ENCODE data around the gene MNAT1. TPM values are rescaled to one million over a fixed set of nuclear protein-coding genes. Genes with fewer than 3 reads are reported as not detected.

The MNAT1 gene
- total RNA-seq, 1 donor from 2014 or later: 25.5 TPM

DNA sequence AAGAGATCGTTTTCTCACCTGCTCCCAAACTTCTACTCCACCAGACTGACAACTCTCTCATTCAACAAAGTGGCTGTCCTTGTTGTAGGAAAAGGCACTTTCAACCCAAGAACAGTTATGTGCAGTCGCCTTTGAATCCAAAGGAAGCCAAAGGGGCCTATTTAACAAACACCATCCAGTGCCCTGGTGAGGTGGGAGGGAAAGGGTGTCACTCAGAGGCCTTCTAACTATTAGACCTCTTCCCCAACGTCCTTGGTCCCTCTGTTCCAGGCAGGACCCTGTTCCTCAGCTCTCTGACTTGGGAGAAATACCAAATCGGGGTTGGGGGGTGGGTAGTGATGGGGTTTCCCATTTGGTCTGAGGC, 13.6 kb upstream of the MNAT1 start:
- DNase-seq: no peak
- peaks cover 16% of the 10 kb centered on the region for H3K4me1 ChIP-seq
- H3K27me3 ChIP-seq: peaks cover 26% of the 10 kb centered on the region
- H3K36me3 ChIP-seq: no peaks in the 10 kb centered on the region
- no peaks in the 10 kb centered on the region for H3K9me3 ChIP-seq
- TF ChIP-seq CTCF (IDR thresholded peaks at IDR 0.05): no peak
- no peak overlapping the region for H3K4me3 ChIP-seq
- H3K27ac ChIP-seq: no peak overlapping the region
- ATAC-seq: no peak
- intact Hi-C loops (cut with DNase I): no loop called here

- no peak overlapping the region for H3K27ac ChIP-seq
- peak; percentile 25 for TF ChIP-seq CTCF (IDR thresholded peaks at IDR 0.05)
- peak overlapping the region; percentile 68 for H3K4me3 ChIP-seq
- ATAC-seq: peak; percentile 57
- H3K4me1 ChIP-seq: peaks cover 16% of the 10 kb centered on the region
- H3K9me3 ChIP-seq: no peaks in the 10 kb centered on the region
- DNase-seq: peak; percentile 76
- intact Hi-C loops (cut with DNase I): no loop called here
- H3K27me3 ChIP-seq: peaks cover 31% of the 10 kb centered on the region
- no peaks in the 10 kb centered on the region for H3K36me3 ChIP-seq
Observed at GRCh38 chr14:60721326-60722106, 13.0 kb upstream of the MNAT1 start.

DNA sequence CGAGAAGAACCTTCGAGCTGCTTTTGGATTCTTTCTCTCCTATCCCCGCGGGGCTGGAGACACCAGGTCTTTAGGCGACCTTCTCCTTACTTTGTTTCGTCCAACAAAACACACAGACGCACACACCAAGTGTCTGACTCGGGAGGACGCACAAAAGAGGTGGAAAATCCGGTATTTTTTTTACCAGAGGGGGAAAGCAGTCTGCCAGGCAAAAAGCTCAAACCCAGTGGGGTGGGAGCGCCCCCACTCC, 12.5 kb upstream of the MNAT1 start:
- H3K4me3 ChIP-seq: peak overlapping the region; percentile 68
- ATAC-seq (no peak), DNase-seq (no peak)
- peaks cover 36% of the 10 kb centered on the region for H3K27me3 ChIP-seq
- intact Hi-C loops (cut with DNase I): no loop called here
- no peak overlapping the region for H3K27ac ChIP-seq
- H3K4me1 ChIP-seq: peaks cover 16% of the 10 kb centered on the region
- no peak for TF ChIP-seq CTCF (IDR thresholded peaks at IDR 0.05)
- no peaks in the 10 kb centered on the region for H3K36me3 ChIP-seq
- no peaks in the 10 kb centered on the region for H3K9me3 ChIP-seq

DNA sequence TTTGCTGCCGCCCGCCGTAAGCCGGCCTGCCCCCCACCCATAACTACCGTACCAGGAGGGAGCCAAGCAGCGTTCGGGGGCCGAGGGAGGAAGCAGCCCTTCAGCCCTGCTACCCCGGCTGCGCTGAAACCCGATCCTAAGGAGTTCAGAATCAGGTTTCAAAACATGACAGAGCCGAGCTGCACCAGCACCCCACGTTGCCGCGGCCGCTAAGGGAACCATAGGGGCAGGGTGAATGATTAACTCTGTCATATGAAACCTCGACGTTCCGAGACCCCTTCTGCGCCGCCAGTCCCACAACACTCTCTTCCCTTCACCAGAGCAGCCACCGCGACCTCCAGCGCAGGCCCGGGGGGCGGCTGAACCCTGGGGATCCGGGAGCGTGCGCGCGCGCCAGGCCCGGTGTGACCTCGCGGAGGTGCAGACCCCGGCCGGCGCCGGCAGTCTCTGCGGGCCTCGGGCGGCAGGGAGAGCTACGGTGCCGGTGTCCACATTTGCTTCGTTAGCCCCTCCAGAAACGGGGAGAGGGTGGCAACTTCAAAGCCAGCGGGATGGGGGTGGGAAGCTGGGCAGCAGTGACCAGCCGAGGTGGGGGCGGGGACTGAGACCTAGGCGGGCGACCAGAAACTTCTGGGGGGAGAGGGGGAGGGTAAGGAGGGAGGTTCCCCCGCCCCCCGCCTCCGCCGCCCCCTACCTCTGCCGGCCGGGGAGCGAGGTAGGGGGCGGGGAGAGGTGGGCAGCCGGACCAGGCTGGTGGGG, 12.0 kb upstream of the MNAT1 start:
- DNase-seq (peak; percentile 65), ATAC-seq (peak; percentile 8)
- peaks cover 16% of the 10 kb centered on the region for H3K4me1 ChIP-seq
- peaks cover 41% of the 10 kb centered on the region for H3K27me3 ChIP-seq
- no peak for TF ChIP-seq CTCF (IDR thresholded peaks at IDR 0.05)
- no peak overlapping the region for H3K27ac ChIP-seq
- intact Hi-C loops (cut with DNase I): no loop called here
- H3K36me3 ChIP-seq: no peaks in the 10 kb centered on the region
- H3K9me3 ChIP-seq: no peaks in the 10 kb centered on the region
- H3K4me3 ChIP-seq: peak overlapping the region; percentile 68

DNA sequence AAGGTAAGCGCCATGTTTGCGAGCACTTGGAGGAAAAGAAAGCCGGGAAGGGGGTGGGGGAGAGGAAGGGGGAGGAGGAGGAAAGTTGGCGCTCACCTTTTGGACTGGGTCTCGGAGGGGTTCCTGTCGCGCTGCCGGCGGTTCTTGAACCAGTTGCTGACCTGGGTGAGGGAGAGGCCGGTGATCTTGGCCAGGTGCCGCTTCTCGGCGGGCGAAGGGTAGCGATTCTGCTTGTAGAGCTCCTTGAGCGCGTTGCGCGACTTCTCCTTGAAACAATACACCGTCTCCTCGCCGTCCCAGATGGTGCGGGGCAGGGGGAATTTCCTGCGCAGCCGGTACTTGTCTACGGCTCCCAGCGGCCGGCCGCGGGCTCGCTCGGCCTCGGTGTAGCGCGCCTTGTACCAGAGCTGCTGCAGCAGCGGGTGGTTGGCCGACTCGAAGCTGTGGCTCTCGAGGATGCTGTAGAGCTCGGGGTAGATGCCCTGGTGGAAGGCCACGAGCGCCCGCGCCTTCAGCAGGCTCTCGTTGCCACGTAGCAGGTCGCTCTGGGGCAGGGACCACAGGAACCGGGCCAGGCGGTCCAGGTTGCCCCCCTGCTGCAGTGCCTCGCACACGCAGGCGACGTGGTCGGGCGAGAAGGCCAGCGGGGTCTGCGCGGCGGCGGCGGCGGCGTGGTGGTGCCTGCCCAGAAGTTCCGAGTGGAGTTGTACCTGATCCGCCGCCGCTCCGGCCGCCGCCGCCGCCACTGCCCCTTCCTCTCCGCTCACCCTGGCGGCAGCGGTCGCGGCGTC, 11.2 kb upstream of the MNAT1 start:
- Histone ChIP-seq H3K9me3 (no peaks in the 10 kb centered on the region), H3K4me1 (peaks cover 16% of the 10 kb centered on the region), H3K36me3 (no peaks in the 10 kb centered on the region), H3K4me3 (peak overlapping the region; percentile 68), H3K27ac (peak overlapping the region; percentile 21), H3K27me3 (peaks cover 48% of the 10 kb centered on the region)
- no peak for TF ChIP-seq CTCF (IDR thresholded peaks at IDR 0.05)
- ATAC-seq (peak; percentile 63), DNase-seq (peak; percentile 75)
- intact Hi-C loops (cut with DNase I): no loop called here

Measured in upper lobe of right lung (tissue), 1 donor.